Measurements from ENCODE around the gene DMD.
"Not testable (repeated sequence)": the region's sequence is repeated elsewhere in the genome, so short reads cannot be mapped to it uniquely, and the experiment has no call there.

The DMD gene

GRCh38 chrX:33211356-33212260 lies at the start of gene DMD:
TSS of gene DMD (minus strand) at chrX:33211549. CDS start at chrX:33211312, 237 bp downstream.
- DNase-seq: no peak

DNA sequence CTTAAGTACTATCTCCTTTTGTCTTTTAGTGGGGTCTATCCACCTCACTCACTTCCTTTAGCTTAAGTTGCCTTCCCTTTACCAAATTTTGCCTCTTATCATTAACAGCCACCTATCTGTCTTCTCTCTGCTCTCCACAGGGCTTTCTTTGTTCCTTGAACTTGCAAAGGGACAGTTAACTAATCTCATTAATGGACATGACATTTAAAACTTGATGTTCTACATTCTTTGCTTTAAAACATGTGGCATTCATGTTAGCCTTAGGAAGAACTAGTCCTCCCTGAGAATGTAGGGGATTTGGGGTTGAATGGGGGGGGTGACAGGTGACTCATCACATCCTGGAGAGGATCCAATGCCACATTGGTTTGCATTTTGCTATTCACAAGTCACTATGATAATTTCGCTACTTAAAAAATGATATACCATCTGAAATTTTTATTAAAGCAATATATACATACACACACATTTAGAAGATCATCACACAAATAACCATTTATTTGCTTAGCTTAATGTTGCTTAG lies 41.0 kb upstream of the DMD start:
- DNase-seq: no peak

- DNase-seq: no peak
These were observed 7.5 kb upstream of the DMD start for GRCh38 chrX:33218819-33219218.

GRCh38 chrX:33210156-33210555 lies 1.2 kb downstream of the DMD start:
- DNase-seq: no peak

GRCh38 chrX:33207056-33207455 lies 4.3 kb downstream of the DMD start:
- DNase-seq: no peak

GRCh38 chrX:33205321-33205720 lies 6.0 kb downstream of the DMD start:
- DNase-seq: no peak

DNA sequence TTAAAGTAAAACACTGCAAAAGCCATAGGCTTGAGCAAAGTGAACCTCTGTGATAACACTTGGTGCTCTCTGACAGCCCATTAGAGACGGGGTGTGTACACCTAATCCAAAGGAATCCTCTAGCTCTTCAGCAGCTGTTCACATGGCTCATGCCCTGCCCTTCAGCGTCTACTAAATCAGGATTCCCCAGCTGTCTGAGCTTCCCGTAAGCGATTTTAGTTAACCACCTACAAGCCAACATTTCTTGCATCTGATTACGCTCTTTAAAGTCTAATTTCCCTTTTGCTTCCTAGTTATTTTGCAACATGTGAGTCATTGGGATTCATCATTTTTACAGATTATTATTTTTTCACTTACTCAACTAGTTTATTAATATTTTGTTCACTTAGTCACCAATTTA lies 6.5 kb downstream of the DMD start:
- no peak for DNase-seq

DNA sequence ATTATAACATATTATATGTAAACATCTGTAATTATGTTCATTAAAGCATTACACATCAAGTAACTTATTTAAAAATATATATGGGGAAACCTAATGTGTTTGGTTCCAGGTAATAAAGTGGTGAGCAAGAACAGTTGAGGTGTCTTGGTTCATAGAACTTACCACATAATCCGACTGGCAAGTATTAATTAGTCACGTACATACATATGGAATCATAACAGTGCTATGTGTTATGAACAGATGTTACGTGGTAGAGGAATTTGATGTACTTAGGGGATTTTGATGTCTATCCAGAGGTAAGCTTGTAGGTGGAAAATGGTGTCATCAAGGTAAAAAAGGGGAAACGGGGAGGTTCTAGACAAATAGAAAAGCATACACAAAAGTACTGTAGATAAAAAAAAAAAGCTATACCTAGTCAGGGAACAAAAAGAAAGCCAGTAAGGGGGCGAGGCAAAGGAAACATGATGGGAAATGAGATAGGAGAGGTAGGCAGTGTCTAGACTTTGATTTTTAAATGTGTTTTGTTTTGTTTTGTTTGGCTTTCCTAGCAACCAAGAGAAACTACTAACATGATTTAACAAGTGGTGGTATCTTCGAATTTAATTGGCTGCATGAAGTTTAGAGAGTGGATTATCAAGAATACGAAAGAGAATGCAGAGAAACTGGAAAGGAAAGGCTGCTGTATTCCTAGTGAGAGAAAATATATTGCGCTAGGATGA lies 12.6 kb downstream of the DMD start:
- no peak for DNase-seq

GRCh38 chrX:33195698-33196097 lies 15.7 kb downstream of the DMD start:
- DNase-seq: no peak

- DNase-seq: no peak
These were observed 16.4 kb downstream of the DMD start for GRCh38 chrX:33194876-33195433.

- DNase-seq: no peak
These were observed 17.1 kb downstream of the DMD start for GRCh38 chrX:33194289-33194688.

- DNase-seq: no peak
These were observed 21.3 kb downstream of the DMD start for GRCh38 chrX:33190016-33190415.

DNA sequence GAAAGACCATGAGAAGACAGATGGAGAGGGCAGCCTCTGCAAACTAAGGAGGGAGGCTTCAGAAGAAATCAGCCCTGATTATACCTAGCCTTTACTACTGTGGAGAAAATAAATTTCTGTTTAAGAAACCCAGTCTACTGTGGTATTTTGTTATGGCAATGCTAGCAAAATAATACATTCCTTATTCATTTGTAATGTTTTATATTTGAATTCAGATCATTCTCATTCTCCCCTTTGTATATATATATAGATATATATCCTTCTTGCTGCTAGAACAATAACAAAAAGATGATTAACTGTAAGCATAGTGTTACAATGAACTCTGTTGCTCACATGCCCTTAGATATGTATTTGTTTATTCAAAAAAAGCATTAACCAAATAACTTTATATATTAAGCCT lies 22.5 kb downstream of the DMD start:
- DNase-seq: no peak

DNA sequence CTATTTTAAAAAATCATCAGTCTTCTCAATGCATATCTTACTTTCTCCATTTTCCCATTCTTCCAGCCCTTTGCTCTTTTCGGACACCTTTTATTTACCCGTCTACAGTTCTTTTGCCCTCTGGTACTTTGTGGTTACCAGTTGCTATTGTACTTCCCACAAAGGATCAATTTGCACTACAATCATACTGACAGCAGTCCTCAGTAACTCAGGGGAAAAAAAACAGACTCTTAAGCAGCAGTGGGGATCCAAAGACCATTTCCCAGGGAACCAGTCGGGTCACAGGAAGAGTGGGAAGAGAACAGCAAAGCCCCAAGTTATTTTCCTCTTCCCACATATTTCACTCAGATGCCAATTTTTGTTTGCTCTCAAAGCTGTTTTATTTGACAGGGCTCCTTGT lies 23.1 kb downstream of the DMD start:
- no peak for DNase-seq

GRCh38 chrX:33184803-33185202 lies 26.5 kb downstream of the DMD start:
- DNase-seq: not testable (repeated sequence)

GRCh38 chrX:33183361-33183760 lies 28.0 kb downstream of the DMD start:
- no peak for DNase-seq

DNA sequence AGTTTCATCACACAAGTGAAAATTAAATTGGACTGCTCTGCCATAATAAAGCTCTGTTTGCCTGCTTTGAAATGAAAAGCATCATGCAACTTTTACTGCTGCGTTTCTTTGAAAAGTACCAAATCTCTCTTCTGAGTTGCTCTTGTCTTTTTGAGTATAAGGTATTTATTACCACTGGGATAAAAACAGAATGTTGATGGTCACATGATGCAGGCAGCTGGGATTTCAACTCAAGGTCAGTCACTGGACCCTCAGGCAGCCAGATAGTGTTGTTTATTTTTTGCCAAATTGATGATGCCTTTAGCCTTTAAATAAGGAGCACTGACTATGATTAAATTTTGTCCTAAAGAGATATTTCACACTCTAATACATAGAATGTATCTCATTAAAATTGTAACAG lies 32.7 kb downstream of the DMD start:
- DNase-seq: no peak

GRCh38 chrX:33178218-33178617 lies 33.1 kb downstream of the DMD start:
- DNase-seq: no peak

DNA sequence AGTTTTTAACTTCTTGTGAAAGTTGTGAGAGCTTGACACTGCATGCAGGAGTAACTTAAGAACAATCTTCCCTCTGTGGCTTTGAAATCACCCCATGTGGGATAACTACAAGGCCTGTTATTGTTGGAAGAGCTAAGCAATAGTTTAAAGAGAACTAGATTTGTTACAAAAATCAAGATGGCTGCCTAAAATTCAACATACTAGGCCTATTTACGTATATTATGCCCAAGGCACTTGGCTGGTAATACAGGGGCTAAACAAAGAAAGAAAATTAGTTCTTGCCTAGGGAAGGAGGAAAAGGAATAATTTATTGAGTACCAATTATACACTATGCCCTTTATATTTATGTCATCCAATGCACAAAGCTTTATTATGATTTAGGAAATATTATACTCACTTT lies 36.1 kb downstream of the DMD start:
- DNase-seq: no peak

GRCh38 chrX:33171041-33171440 lies 40.3 kb downstream of the DMD start:
- no peak for DNase-seq

- DNase-seq: no peak
These were observed 49.5 kb downstream of the DMD start for GRCh38 chrX:33161829-33162228.

DNA sequence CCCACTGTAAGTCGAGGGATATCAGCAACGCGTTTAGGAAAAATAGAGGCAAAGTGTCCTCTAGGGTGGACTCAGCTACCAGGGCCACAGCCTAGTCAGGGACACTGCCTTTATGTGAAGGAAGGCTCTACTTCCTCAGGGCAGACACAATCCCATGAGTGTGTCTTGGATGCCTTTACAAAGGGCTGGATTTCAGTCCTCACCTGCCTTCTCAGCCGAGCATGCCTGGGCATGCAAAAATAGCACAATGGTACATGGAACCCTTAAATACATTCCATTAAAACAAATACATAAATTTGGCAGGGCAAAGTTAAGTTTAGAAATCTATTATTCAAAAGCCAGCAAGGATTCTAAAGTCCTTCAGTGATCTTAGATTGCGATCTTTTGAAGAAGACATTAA lies 51.1 kb downstream of the DMD start:
- no peak for DNase-seq

DNA sequence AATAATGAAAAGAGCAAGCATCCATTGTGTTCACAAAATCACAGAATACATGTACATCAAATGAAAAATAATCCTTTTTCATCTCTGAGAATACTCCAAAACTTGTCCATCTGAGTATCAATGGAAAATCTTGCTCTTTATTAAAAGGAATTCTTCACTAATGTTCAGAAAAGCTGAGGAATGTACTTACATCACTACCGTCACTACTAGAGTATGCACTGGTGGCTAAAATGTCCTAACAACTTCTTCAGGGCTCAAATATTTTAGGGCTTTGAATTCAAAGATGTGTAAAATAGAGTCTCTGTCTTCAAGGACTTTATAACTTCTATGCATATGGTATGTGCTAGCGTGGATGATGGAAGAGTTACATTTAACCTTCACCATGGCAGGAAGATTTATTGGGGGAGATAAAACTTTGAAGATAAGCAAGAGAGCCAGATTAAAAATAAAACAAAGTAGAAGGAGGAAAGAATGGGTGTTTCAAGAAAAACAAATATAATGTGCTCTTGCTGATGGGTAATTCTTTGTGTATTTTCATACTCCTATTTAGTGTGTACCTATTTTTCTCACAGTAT lies 55.1 kb downstream of the DMD start:
- no peak for DNase-seq
